ENCODE measurements around the gene TMEM207.

The TMEM207 gene

DNA sequence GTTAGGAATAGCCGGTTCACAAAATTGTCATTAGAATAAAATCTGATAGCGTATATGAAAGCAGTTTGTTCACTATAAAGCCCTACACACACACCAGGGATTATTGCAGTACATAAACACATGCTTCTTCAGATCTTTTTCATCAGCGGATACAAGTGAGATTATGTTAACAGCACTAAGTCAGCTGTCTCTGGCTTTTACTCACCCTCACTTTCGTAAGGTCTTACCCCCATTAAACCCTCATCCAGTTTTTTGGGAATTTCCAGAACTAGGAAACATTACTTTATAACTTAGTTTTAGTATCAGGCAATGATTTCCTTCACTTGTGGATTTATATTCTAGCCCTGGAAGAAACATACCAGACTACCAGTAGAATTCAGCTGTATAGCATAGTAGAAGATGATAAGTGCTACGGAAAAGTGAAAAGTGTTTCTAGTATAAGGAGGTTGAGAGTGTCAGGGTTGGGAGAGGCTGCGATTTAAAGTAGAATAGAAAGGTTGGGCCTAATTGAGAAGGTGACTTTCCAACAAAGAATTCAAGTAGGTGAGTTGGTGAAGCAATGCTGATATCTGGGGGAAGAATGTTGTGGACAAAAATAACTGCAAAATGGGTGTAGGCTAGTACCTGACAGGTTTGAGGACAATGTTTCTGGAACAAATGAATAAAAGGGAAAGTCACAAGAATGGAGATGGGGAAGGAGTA, 22.7 kb downstream of the TMEM207 start:
- no peak for DNase-seq (ENCODE audit: low spot score)
- in situ Hi-C loops (cut with MboI; ENCODE audit: low pct_unique_long_range_greater_than_20kb, low sequenced_read_pairs, unreplicated experiment): no loop called here
- TF ChIP-seq, protein P1, sequence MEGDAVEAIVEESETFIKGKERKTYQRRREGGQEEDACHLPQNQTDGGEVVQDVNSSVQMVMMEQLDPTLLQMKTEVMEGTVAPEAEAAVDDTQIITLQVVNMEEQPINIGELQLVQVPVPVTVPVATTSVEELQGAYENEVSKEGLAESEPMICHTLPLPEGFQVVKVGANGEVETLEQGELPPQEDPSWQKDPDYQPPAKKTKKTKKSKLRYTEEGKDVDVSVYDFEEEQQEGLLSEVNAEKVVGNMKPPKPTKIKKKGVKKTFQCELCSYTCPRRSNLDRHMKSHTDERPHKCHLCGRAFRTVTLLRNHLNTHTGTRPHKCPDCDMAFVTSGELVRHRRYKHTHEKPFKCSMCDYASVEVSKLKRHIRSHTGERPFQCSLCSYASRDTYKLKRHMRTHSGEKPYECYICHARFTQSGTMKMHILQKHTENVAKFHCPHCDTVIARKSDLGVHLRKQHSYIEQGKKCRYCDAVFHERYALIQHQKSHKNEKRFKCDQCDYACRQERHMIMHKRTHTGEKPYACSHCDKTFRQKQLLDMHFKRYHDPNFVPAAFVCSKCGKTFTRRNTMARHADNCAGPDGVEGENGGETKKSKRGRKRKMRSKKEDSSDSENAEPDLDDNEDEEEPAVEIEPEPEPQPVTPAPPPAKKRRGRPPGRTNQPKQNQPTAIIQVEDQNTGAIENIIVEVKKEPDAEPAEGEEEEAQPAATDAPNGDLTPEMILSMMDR (IDR thresholded peaks at IDR 0.05; ENCODE audit: extremely low read depth, insufficient read depth, missing control alignments): no peak

DNA sequence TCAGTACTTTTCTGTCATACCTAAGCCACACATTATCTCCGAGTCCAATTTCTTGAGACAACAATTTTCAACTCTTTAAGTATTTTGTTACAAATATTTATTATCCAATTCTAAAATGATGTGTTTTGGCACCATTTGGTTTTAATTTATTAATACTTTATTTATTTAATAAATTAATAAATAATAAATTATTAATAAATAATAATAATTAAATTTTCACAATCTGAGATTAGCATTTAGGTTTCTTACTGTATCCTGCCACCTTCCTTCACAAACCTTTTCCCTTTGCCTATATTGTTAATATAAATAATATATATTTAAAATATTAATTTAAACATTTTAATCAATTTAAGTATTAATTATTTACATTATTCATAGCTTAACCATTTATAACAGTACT, 23.9 kb downstream of the TMEM207 start:
- no peak for DNase-seq (ENCODE audit: low spot score)
- in situ Hi-C loops (cut with MboI; ENCODE audit: low pct_unique_long_range_greater_than_20kb, low sequenced_read_pairs, unreplicated experiment): no loop called here
- TF ChIP-seq, protein P1 (IDR thresholded peaks at IDR 0.05; ENCODE audit: extremely low read depth, insufficient read depth, missing control alignments): no peak

DNA sequence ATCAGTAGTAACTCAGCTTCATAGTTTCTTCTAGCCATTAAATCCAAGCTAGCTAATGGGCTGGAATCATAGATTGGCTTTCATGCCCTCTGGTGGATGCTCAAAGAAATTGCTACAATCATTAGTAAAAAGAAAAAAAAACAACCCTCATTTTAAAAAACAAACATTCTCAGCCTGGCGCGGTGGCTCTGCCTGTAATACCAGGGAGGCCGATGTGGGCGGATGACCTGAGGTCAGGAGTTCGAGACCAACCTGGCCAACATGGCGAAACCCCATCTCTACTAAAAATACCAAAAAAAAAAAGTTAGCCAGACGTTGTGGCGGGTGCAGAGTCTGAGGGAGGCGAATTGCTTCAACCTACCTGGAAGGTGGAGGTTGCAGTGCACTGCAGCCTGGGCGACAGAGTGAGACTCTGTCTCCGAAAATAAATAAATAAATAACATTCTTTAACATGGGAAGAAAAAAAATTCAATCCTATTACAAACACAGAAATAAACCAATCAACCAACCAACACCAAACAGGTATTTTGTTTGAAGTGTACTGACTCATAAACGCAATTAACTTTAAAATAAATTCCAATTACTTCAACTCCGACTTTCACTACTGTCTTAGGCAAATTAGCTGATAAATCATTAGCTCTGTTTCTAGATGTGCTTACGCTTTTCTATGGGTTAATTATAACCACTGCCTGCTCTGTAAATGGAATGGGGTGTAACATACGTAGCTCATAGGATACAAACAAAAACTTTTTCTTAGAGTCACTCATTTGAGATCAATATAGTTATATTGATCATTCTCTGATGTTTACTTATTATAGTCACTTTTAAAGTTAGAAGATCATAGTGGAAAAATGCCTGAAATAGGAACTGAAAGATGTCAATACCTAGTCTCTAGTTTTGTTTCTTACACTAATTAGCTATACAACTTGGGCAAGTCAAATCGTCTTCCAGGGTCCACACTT, 24.9 kb downstream of the TMEM207 start:
- TF ChIP-seq, protein P1 (IDR thresholded peaks at IDR 0.05; ENCODE audit: extremely low read depth, insufficient read depth, missing control alignments): peak; percentile 48
- in situ Hi-C loops (cut with MboI; ENCODE audit: low pct_unique_long_range_greater_than_20kb, low sequenced_read_pairs, unreplicated experiment): no loop called here
- peak; percentile 31 for DNase-seq (ENCODE audit: low spot score)

DNA sequence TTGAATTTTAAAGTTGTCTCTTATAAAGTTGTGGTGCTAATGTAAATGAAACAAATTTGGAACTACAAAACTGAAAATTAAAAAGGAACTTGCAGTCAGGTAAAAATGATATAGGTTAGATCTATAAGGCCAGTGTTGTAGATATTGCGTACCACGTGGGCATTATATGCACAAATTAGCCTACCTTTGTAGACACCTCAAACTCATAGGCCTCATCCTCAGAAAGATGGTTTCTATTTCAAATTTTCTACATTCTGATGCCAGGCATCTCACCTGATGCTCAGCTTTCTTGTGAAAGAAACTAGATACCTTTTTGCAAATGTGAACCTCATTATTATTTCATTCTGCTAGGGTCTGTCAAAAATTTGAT, 25.6 kb downstream of the TMEM207 start:
- DNase-seq (ENCODE audit: low spot score): no peak
- in situ Hi-C loops (cut with MboI; ENCODE audit: low pct_unique_long_range_greater_than_20kb, low sequenced_read_pairs, unreplicated experiment): no loop called here
- TF ChIP-seq, protein P1 (IDR thresholded peaks at IDR 0.05; ENCODE audit: extremely low read depth, insufficient read depth, missing control alignments): no peak

DNA sequence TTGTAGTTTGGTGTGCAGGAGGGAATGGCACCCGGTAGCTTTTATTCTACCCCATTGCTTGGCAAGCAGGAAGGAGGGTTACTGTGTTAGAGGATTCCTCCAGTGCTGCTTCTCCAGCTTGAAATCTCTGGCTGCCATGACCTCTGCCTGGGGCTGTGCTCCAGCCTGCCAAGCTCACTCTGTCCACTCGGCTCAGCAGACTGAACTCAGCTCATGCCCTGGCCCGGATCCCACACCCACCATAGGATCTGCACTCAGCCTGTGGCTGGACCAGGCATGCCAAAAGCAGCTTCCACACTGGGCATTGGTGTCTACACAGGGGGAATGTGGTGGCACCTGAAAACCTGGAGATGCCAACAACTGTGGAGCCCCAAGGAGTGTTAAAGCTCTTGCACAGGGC, 35.4 kb downstream of the TMEM207 start:
- TF ChIP-seq, protein P1 (IDR thresholded peaks at IDR 0.05; ENCODE audit: extremely low read depth, insufficient read depth, missing control alignments): no peak
- in situ Hi-C loops (cut with MboI; ENCODE audit: low pct_unique_long_range_greater_than_20kb, low sequenced_read_pairs, unreplicated experiment): no loop called here
- no peak for DNase-seq (ENCODE audit: low spot score)

DNA sequence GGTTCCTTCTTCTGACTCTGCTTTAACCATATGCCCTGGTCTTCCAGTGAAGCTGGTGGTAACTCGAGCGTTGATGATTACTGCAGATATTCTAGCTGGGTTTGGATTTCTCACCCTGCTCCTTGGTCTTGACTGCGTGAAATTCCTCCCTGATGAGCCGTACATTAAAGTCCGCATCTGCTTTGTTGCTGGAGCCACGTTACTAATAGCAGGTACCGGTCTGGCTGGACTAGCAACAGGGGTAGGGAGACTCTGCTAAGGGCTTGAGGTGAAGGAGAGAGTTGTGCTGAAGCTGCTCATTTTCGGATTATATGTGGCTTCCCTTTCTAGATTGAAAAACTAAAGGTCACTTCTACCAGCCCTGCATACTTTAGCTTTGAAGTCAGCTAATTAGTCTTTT, 45.0 kb downstream of the TMEM207 start:
- in situ Hi-C loops (cut with MboI; ENCODE audit: low pct_unique_long_range_greater_than_20kb, low sequenced_read_pairs, unreplicated experiment): no loop called here
- no peak for DNase-seq (ENCODE audit: low spot score)
- TF ChIP-seq, protein P1 (IDR thresholded peaks at IDR 0.05; ENCODE audit: extremely low read depth, insufficient read depth, missing control alignments): no peak

Measured in GM13977 (cell line).